Uterus (tissue), 4 donors: ENCODE data around the gene COL25A1. TPM values are rescaled to one million over a fixed set of nuclear protein-coding genes. Genes with fewer than 3 reads are reported as not detected.
"Not testable (repeated sequence)": the region's sequence is repeated elsewhere in the genome, so short reads cannot be mapped to it uniquely, and the experiment has no call there.

ENCODE experiments used
- DNase-seq, 2 donors: peaks; one replicate each; pipeline ENCODE4 v3.0.0-alpha.2; 2019 to 2020
- H3K27ac ChIP-seq, 2 donors: fragments of 200-600 bp; sonication (generic); 1 replicate in 1 of 2; 2 replicates in 1 of 2; pipeline ENCODE4 v1.5.1; 2016 to 2018
- H3K27me3 ChIP-seq, 2 donors: fragments of 200-600 bp; sonication (generic); one replicate each; pipeline ENCODE4 v1.5.1; 2018 to 2019; ENCODE audit warnings: control low read depth in 1 of 2
- H3K36me3 ChIP-seq, 2 donors: fragments of 200-600 bp; sonication (generic); one replicate each; pipeline ENCODE4 v1.5.1; 2019; ENCODE audit warnings: control low read depth in 1 of 2
- H3K4me1 ChIP-seq, 2 donors: fragments of 200-600 bp; sonication (generic); one replicate each; pipeline ENCODE4 v1.5.1; 2018 to 2019; ENCODE audit warnings: control low read depth in 1 of 2
- H3K4me3 ChIP-seq, 2 donors: fragments of 200-600 bp; sonication (generic); 1 replicate in 1 of 2; 2 replicates in 1 of 2; pipeline ENCODE4 v1.5.1; 2018 to 2019; ENCODE audit warnings: mild to moderate bottlenecking in 1 of 2
- H3K9me3 ChIP-seq, 2 donors: fragments of 200-600 bp; sonication (generic); one replicate each; pipeline ENCODE4 v1.5.1; 2019; ENCODE audit warnings: control low read depth in 1 of 2
- POLR2A ChIP-seq, 2 donors: fragments of 450-650 bp; IDR thresholded peaks; one replicate each; pipeline ENCODE4 v1.6.1; 2016; ENCODE audit warnings: antibody characterized with exemption in 2 of 2, mild to moderate bottlenecking in 1 of 2, moderate library complexity in 1 of 2
- intact Hi-C: fragments of 100-400 bp; cut with DNase I; formaldehyde crosslinking; loops from one replicate; pipeline ENCODE4 v1.15.1; 2023; ENCODE audit warnings: low total_unique reads
- total RNA-seq, 4 donors: library from RNA; depleted of rRNA in 3 of 4; stranded (reverse); fragments of >200 nt in 3 of 4; gene quantifications; one replicate each; pipeline versions ENCODE4 v1.1.0 to v1.2.4, GENCODE V29; 2014 to 2023
- TF ChIP-seq, protein P1 (sequence below), 4 experiments: fragments of 200-600 bp in 2 of 4; fragments of 450-650 bp in 2 of 4; sonication (generic) in 2 of 4; IDR thresholded peaks; one replicate each; pipeline ENCODE4 v1.5.1; 2016 to 2019; ENCODE audit warnings: antibody characterized with exemption in 4 of 4, mild to moderate bottlenecking in 2 of 4, moderate library complexity in 1 of 4
- donor health status: DM: yes; HTN: yes; CAD: no.

Gene COL25A1
- total RNA-seq, 4 donors from 2014 or later = 0.26 to 41.1 (median 1.8) TPM; not detected in 1

- H3K36me3 ChIP-seq = no peaks in the 10 kb centered on the region
- intact Hi-C loops = no loop called here
- no peak for DNase-seq
- no peak overlapping the region for H3K4me3 ChIP-seq
- H3K27me3 ChIP-seq = no peaks in the 10 kb centered on the region
- no peaks in the 10 kb centered on the region for H3K9me3 ChIP-seq
- H3K4me1 ChIP-seq = no peaks in the 10 kb centered on the region
- TF ChIP-seq, protein P1, sequence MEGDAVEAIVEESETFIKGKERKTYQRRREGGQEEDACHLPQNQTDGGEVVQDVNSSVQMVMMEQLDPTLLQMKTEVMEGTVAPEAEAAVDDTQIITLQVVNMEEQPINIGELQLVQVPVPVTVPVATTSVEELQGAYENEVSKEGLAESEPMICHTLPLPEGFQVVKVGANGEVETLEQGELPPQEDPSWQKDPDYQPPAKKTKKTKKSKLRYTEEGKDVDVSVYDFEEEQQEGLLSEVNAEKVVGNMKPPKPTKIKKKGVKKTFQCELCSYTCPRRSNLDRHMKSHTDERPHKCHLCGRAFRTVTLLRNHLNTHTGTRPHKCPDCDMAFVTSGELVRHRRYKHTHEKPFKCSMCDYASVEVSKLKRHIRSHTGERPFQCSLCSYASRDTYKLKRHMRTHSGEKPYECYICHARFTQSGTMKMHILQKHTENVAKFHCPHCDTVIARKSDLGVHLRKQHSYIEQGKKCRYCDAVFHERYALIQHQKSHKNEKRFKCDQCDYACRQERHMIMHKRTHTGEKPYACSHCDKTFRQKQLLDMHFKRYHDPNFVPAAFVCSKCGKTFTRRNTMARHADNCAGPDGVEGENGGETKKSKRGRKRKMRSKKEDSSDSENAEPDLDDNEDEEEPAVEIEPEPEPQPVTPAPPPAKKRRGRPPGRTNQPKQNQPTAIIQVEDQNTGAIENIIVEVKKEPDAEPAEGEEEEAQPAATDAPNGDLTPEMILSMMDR (IDR thresholded peaks at IDR 0.05) = no peak
- no peak for TF ChIP-seq POLR2A (IDR thresholded peaks at IDR 0.05)
- no peak overlapping the region for H3K27ac ChIP-seq
Observed at GRCh38 chr4:108877821-108878220, 424.6 kb downstream of the COL25A1 start.

GRCh38 chr4:108874806-108875205 lies 427.7 kb downstream of the COL25A1 start:
- H3K4me1 ChIP-seq = no peaks in the 10 kb centered on the region
- no peak for DNase-seq
- H3K9me3 ChIP-seq = no peaks in the 10 kb centered on the region
- intact Hi-C loops = no loop called here
- TF ChIP-seq, protein P1 (IDR thresholded peaks at IDR 0.05) = no peak
- TF ChIP-seq POLR2A (IDR thresholded peaks at IDR 0.05) = no peak
- no peaks in the 10 kb centered on the region for H3K36me3 ChIP-seq
- H3K27ac ChIP-seq = no peak overlapping the region
- H3K4me3 ChIP-seq = no peak overlapping the region
- H3K27me3 ChIP-seq = no peaks in the 10 kb centered on the region

DNA sequence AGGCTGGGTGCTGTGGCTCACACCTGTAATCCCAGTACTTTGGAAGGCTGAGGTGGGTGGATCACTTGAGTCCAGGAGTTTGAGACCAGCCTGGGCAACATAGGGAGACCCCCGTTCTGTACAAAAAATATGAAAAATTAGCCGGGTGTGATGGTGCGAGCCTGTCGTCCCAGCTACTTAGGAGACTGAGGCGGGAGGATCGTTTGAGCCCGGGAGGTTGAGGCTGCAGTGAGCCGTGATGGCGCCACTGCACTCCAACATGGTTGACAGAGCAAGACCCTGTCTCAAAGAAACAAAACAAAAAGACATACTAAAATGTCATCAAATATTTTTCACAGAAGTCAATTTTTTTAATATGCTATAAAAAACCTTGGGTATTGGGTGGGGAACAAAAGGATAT lies 432.5 kb downstream of the COL25A1 start:
- DNase-seq, H3K9me3 ChIP-seq, H3K27ac ChIP-seq, intact Hi-C loops, H3K4me3 ChIP-seq, H3K36me3 ChIP-seq, H3K4me1 ChIP-seq, H3K27me3 ChIP-seq: not testable (repeated sequence)

GRCh38 chr4:108868606-108869227 lies 433.7 kb downstream of the COL25A1 start:
- intact Hi-C loops = no loop called here
- DNase-seq = no peak
- Histone ChIP-seq H3K9me3 (no peaks in the 10 kb centered on the region), H3K4me3 (no peak overlapping the region), H3K4me1 (no peaks in the 10 kb centered on the region), H3K27me3 (no peaks in the 10 kb centered on the region), H3K27ac (no peak overlapping the region), H3K36me3 (no peaks in the 10 kb centered on the region)
- TF ChIP-seq, protein P1 (IDR thresholded peaks at IDR 0.05) = no peak
- no peak for TF ChIP-seq POLR2A (IDR thresholded peaks at IDR 0.05)

DNA sequence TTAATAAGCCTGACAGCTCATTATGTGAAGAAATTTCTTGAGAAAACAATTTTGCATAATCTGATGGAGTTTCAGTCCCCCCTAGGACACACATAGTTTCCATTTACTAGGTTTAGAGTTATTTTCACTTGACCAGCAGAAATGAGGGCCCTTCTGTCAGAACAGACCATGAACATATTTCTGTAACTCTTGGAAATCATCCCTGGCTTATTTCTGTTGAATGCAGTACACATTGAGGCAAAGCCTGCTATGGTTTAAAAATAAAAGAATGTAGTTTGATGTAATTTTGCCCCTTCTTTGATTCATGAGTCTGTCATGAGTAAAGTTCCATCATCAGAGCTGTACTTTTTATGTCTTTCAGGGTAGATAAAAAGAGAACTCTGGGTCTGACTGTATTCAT lies 435.0 kb downstream of the COL25A1 start:
- Histone ChIP-seq H3K27me3 (no peaks in the 10 kb centered on the region), H3K4me3 (no peak overlapping the region), H3K36me3 (no peaks in the 10 kb centered on the region), H3K27ac (no peak overlapping the region), H3K4me1 (no peaks in the 10 kb centered on the region), H3K9me3 (no peaks in the 10 kb centered on the region)
- intact Hi-C loops = no loop called here
- TF ChIP-seq, protein P1 (IDR thresholded peaks at IDR 0.05) = no peak
- TF ChIP-seq POLR2A (IDR thresholded peaks at IDR 0.05) = no peak
- no peak for DNase-seq

GRCh38 chr4:108861334-108861733 lies 441.1 kb downstream of the COL25A1 start:
- DNase-seq = no peak
- no peaks in the 10 kb centered on the region for H3K27me3 ChIP-seq
- no peaks in the 10 kb centered on the region for H3K36me3 ChIP-seq
- TF ChIP-seq, protein P1 (IDR thresholded peaks at IDR 0.05) = no peak
- no peak for TF ChIP-seq POLR2A (IDR thresholded peaks at IDR 0.05)
- H3K27ac ChIP-seq = no peak overlapping the region
- H3K4me1 ChIP-seq = no peaks in the 10 kb centered on the region
- no peaks in the 10 kb centered on the region for H3K9me3 ChIP-seq
- intact Hi-C loops = no loop called here
- no peak overlapping the region for H3K4me3 ChIP-seq
